GM23338 (cell line): ENCODE results near the gene CCDC97. TPM values are rescaled to one million over a fixed set of nuclear protein-coding genes. Genes with fewer than 3 reads are reported as not detected.

Experiments
- ATAC-seq: fragments of 200-7000 bp; cut with Tn5 transposase; 3 replicates; pipeline ENCODE4 v1.9.1; 2020
- DNase-seq: peaks from one replicate; pipeline ENCODE4 v3.0.0-alpha.2; 2015; ENCODE audit warnings: low spot score
- H2AFZ ChIP-seq: fragments of 200-600 bp; sonication (generic); 2 replicates; pipeline ENCODE4 v1.8.0; 2016; ENCODE audit warnings: antibody characterized with exemption, mild to moderate bottlenecking, moderate library complexity
- H3F3A ChIP-seq: fragments of 200-600 bp; sonication (generic); replicated peaks from 2 replicates; pipeline ENCODE4 v1.8.0; 2017; ENCODE audit warnings: antibody characterized with exemption, mixed run types, low read depth
- H3K27ac ChIP-seq: fragments of 200-600 bp; sonication (generic); 2 replicates; pipeline ENCODE4 v1.6.1; 2016; ENCODE audit warnings: low read depth
- H3K27me3 ChIP-seq: fragments of 200-600 bp; sonication (generic); 2 replicates; pipeline ENCODE4 v1.8.0; 2016; ENCODE audit warnings: mild to moderate bottlenecking, mixed run types, moderate library complexity; ENCODE audit not compliant: insufficient read depth
- H3K36me3 ChIP-seq: fragments of 200-600 bp; sonication (generic); 2 replicates; pipeline ENCODE4 v1.8.0; 2016; ENCODE audit warnings: mild to moderate bottlenecking; ENCODE audit not compliant: insufficient read depth
- H3K4me1 ChIP-seq: fragments of 200-600 bp; sonication (generic); 2 replicates; pipeline ENCODE4 v1.8.0; 2016; ENCODE audit warnings: mild to moderate bottlenecking, moderate library complexity; ENCODE audit not compliant: insufficient read depth
- H3K4me2 ChIP-seq: fragments of 200-600 bp; sonication (generic); 2 replicates; pipeline ENCODE4 v1.7.1; 2017; ENCODE audit warnings: mixed run types
- H3K4me3 ChIP-seq: fragments of 200-600 bp; sonication (generic); 2 replicates; pipeline ENCODE4 v1.6.1; 2016; ENCODE audit warnings: mixed run types
- H3K79me2 ChIP-seq: fragments of 200-600 bp; sonication (generic); replicated peaks from 2 replicates; pipeline ENCODE4 v1.8.0; 2017; ENCODE audit warnings: mild to moderate bottlenecking; ENCODE audit not compliant: insufficient read depth
- H3K9me2 ChIP-seq: fragments of 200-600 bp; sonication (generic); 2 replicates; pipeline ENCODE4 v1.8.0; 2017; ENCODE audit not compliant: insufficient read depth
- H4K20me1 ChIP-seq: fragments of 200-600 bp; sonication (generic); replicated peaks from 2 replicates; pipeline ENCODE4 v1.8.0; 2017; ENCODE audit warnings: mild to moderate bottlenecking; ENCODE audit not compliant: insufficient read depth
- H3K27ac Mint-ChIP-seq: 2 replicates; pipeline ENCODE4 v1.8.0; 2020; ENCODE audit warnings: inconsistent platforms, mild to moderate bottlenecking, moderate library complexity, mixed read lengths
- H3K27me3 Mint-ChIP-seq: 3 replicates; pipeline ENCODE4 v1.8.0; 2022; ENCODE audit warnings: low read depth, mild to moderate bottlenecking, moderate library complexity, mixed read lengths, inconsistent platforms; ENCODE audit not compliant: insufficient read depth, poor library complexity
- H3K36me3 Mint-ChIP-seq: 3 replicates; pipeline ENCODE4 v1.8.0; 2021; ENCODE audit warnings: low read depth, mild to moderate bottlenecking, inconsistent platforms, moderate library complexity, mixed read lengths
- H3K4me1 Mint-ChIP-seq: 3 replicates; pipeline ENCODE4 v1.8.0; 2020; ENCODE audit warnings: mild to moderate bottlenecking, inconsistent platforms, mixed read lengths
- H3K4me3 Mint-ChIP-seq: 3 replicates; pipeline ENCODE4 v1.8.0; 2021; ENCODE audit warnings: moderate library complexity, mild to moderate bottlenecking, inconsistent platforms, mixed read lengths
- H3K9me3 Mint-ChIP-seq: 3 replicates; pipeline ENCODE4 v1.8.0; 2020; ENCODE audit warnings: moderate library complexity, mild to moderate bottlenecking, inconsistent platforms, mixed read lengths
- CREB1 ChIP-seq: fragments of 250-450 bp; sonication (Bioruptor Pico); IDR thresholded peaks from 2 replicates; pipeline ENCODE4 v1.5.0; 2020; ENCODE audit warnings: low read depth, mild to moderate bottlenecking, moderate library complexity
- ETS1 ChIP-seq: IDR thresholded peaks from 2 replicates; pipeline ENCODE4 v1.6.1; 2016; ENCODE audit warnings: antibody characterized with exemption
- EZH2phosphoT487 ChIP-seq: fragments of 200-600 bp; sonication (generic); IDR thresholded peaks from one replicate; pipeline ENCODE4 v1.8.1; 2018; ENCODE audit warnings: antibody characterized with exemption; ENCODE audit not compliant: unreplicated experiment
- NANOG ChIP-seq: IDR thresholded peaks from 2 replicates; pipeline ENCODE4 v1.6.1; 2016; ENCODE audit warnings: antibody characterized with exemption, borderline replicate concordance
- POLR2AphosphoS5 ChIP-seq: IDR thresholded peaks from 2 replicates; pipeline ENCODE4 v1.6.1; 2016; ENCODE audit warnings: antibody characterized with exemption, low read depth
- ZNF114 ChIP-seq: fragments of 250-450 bp; sonication (Bioruptor Pico); IDR thresholded peaks from 2 replicates; pipeline ENCODE4 v1.5.0; 2020; ENCODE audit warnings: mild to moderate bottlenecking, moderate library complexity
- ZNF331 ChIP-seq: fragments of 250-450 bp; sonication (Bioruptor Pico); IDR thresholded peaks from 2 replicates; pipeline ENCODE4 v1.5.0; 2020; ENCODE audit warnings: low read depth, mild to moderate bottlenecking, moderate library complexity
- polyA plus RNA-seq: library from polyadenylated mRNA; unstranded; fragments of >200 nt; fragmentation: Nextera tagmentation; extraction: Ambion mirVana; gene quantifications from 2 replicates; pipeline ENCODE4 v1.2.1, GENCODE V29; 2016
- total RNA-seq: library from RNA; depleted of rRNA; stranded (reverse); fragments of >200 nt; shearing (Covaris generic); gene quantifications from 2 replicates; pipeline ENCODE4 v1.2.3, GENCODE V29; 2014
- TF ChIP-seq, protein P1 (sequence below): fragments of 250-450 bp; sonication (Bioruptor Pico); IDR thresholded peaks from 2 replicates; pipeline ENCODE4 v1.5.0; 2020; ENCODE audit warnings: mild to moderate bottlenecking, moderate library complexity

The CCDC97 gene
- total and polyA plus RNA-seq, 2 experiments from 2014 or later = 8.0 to 11.0 TPM

DNA sequence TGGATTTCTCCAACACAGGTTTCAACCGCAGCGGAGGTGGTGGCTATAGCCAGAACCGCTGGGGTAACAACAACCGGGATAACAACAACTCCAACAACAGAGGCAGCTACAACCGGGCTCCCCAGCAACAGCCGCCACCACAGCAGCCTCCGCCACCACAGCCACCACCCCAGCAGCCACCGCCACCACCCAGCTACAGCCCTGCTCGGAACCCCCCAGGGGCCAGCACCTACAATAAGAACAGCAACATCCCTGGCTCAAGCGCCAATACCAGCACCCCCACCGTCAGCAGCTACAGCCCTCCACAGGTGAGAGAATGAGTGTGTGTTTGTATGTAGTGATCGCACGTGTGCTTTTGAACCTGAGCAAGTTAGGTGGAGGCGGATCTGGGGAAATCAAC lies 6.0 kb upstream of the CCDC97 start (continued):
- TF ChIP-seq, protein P1, sequence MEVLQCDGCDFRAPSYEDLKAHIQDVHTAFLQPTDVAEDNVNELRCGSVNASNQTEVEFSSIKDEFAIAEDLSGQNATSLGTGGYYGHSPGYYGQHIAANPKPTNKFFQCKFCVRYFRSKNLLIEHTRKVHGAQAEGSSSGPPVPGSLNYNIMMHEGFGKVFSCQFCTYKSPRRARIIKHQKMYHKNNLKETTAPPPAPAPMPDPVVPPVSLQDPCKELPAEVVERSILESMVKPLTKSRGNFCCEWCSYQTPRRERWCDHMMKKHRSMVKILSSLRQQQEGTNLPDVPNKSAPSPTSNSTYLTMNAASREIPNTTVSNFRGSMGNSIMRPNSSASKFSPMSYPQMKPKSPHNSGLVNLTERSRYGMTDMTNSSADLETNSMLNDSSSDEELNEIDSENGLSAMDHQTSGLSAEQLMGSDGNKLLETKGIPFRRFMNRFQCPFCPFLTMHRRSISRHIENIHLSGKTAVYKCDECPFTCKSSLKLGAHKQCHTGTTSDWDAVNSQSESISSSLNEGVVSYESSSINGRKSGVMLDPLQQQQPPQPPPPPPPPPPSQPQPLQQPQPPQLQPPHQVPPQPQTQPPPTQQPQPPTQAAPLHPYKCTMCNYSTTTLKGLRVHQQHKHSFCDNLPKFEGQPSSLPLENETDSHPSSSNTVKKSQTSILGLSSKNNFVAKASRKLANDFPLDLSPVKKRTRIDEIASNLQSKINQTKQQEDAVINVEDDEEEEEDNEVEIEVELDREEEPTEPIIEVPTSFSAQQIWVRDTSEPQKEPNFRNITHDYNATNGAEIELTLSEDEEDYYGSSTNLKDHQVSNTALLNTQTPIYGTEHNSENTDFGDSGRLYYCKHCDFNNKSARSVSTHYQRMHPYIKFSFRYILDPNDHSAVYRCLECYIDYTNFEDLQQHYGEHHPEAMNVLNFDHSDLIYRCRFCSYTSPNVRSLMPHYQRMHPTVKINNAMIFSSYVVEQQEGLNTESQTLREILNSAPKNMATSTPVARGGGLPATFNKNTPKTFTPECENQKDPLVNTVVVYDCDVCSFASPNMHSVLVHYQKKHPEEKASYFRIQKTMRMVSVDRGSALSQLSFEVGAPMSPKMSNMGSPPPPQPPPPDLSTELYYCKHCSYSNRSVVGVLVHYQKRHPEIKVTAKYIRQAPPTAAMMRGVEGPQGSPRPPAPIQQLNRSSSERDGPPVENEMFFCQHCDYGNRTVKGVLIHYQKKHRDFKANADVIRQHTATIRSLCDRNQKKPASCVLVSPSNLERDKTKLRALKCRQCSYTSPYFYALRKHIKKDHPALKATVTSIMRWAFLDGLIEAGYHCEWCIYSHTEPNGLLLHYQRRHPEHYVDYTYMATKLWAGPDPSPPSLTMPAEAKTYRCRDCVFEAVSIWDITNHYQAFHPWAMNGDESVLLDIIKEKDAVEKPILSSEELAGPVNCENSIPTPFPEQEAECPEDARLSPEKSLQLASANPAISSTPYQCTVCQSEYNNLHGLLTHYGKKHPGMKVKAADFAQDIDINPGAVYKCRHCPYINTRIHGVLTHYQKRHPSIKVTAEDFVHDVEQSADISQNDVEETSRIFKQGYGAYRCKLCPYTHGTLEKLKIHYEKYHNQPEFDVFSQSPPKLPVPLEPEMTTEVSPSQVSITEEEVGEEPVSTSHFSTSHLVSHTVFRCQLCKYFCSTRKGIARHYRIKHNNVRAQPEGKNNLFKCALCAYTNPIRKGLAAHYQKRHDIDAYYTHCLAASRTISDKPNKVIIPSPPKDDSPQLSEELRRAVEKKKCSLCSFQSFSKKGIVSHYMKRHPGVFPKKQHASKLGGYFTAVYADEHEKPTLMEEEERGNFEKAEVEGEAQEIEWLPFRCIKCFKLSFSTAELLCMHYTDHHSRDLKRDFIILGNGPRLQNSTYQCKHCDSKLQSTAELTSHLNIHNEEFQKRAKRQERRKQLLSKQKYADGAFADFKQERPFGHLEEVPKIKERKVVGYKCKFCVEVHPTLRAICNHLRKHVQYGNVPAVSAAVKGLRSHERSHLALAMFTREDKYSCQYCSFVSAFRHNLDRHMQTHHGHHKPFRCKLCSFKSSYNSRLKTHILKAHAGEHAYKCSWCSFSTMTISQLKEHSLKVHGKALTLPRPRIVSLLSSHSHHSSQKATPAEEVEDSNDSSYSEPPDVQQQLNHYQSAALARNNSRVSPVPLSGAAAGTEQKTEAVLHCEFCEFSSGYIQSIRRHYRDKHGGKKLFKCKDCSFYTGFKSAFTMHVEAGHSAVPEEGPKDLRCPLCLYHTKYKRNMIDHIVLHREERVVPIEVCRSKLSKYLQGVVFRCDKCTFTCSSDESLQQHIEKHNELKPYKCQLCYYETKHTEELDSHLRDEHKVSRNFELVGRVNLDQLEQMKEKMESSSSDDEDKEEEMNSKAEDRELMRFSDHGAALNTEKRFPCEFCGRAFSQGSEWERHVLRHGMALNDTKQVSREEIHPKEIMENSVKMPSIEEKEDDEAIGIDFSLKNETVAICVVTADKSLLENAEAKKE (CRISPR knock-in tag) = no peak
- TF ChIP-seq NANOG (no peak), CREB1 (CRISPR knock-in tag) (no peak), ZNF331 (CRISPR knock-in tag) (no peak), ZNF114 (no peak), POLR2AphosphoS5 (no peak), ETS1 (no peak)

DNA sequence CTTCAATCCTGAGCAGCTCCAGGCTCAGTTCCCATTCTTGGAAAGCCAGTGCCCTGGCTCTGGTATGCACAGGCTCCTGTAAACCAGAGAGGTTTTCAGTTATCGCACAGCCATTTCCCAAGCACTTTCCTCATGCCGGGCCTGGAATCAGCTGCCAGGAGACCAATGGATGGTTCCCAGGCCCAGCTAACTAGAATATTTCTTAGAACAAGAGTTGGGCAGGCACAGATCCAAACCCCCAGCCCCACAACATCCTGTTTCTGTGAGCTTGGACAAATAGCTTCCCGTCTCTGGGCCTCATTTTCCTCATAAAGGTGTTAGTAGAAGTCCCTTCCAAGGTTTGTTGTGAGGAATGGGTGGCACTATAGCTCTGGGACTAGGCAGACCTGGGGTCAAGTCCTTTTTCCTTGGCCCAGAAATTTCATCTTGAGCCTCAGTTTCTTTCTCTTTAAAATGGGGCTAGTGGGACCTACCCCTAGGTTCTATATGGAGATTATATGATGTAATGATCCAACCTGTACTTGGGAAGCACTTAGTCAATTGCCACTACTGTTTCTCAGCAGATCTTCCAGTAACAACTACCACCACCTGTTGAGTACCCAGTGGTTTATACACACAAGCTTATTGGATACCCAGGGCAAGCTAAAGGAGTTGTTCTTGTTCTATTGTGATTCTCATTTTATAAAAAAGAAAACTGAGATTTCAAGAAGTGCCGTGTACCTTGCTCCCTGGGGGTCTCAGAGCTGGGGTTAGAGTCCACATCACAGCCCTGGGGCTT lies 5.1 kb upstream of the CCDC97 start:
- H3K4me3 Mint-ChIP-seq = no peak overlapping the region
- H3K4me2 ChIP-seq = no peak overlapping the region
- H3K27me3 ChIP-seq = no peaks in the 10 kb centered on the region
- H3F3A ChIP-seq = peaks cover 58% of the 10 kb centered on the region
- H3K4me1 Mint-ChIP-seq = peaks cover 18% of the 10 kb centered on the region
- peaks cover 10% of the 10 kb centered on the region for H3K4me1 ChIP-seq
- H2AFZ ChIP-seq = no peak overlapping the region
- DNase-seq (no peak), ATAC-seq (no peak)
- H4K20me1 ChIP-seq = peaks cover 20% of the 10 kb centered on the region
- H3K79me2 ChIP-seq = no peaks in the 10 kb centered on the region
- H3K27ac Mint-ChIP-seq = no peak overlapping the region
- H3K9me2 ChIP-seq = no peaks in the 10 kb centered on the region
- H3K36me3 Mint-ChIP-seq = peaks cover 77% of the 10 kb centered on the region
- peaks cover 24% of the 10 kb centered on the region for H3K27me3 Mint-ChIP-seq
- peaks cover 71% of the 10 kb centered on the region for H3K36me3 ChIP-seq
- no peaks in the 10 kb centered on the region; the same call in 2 of the 3 replicates for H3K9me3 Mint-ChIP-seq
- no peak overlapping the region for H3K27ac ChIP-seq
- no peak overlapping the region for H3K4me3 ChIP-seq
- TF ChIP-seq ZNF331 (CRISPR knock-in tag) = no peak
- TF ChIP-seq, protein P1 (CRISPR knock-in tag) = no peak
- no peak for TF ChIP-seq EZH2phosphoT487
- no peak for TF ChIP-seq NANOG
